Panc1 (cell line): ENCODE data around the gene FNDC4.

Experiments used
- SIN3A ChIP-seq: IDR thresholded peaks from 2 replicates; pipeline ENCODE4 v1.6.1; 2012; ENCODE audit warnings: low read depth, mild to moderate bottlenecking, low read length, moderate library complexity, borderline replicate concordance; ENCODE audit not compliant: insufficient read depth
- TCF7L2 ChIP-seq: IDR thresholded peaks from 2 replicates; pipeline ENCODE4 v1.6.1; 2011; ENCODE audit warnings: mild to moderate bottlenecking, low read depth, low read length, inconsistent platforms
- TF ChIP-seq, protein P1 (sequence below): fragments of 450-650 bp; IDR thresholded peaks from 2 replicates; pipeline ENCODE4 v1.5.1; 2017; ENCODE audit warnings: mild to moderate bottlenecking

DNA sequence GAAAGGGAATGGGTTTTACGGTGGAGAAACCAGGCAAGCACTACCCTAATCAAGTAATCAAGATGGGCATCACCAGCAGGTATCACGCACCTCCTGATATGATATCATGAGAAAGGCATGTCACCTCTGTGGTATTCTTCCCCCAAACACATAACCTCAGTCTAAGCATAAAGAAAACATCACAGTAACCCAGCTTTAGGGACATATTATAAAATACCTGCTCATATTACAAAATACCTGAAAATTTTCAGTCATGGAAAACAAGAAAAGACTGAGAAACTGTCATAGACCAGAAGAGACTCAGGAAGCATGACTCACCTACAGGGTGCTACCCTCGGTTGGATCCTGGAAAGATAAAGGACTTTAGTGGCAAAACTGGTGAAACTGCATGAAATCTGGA is 32.2 kb upstream of the FNDC4 start:
- TF ChIP-seq, protein P1, sequence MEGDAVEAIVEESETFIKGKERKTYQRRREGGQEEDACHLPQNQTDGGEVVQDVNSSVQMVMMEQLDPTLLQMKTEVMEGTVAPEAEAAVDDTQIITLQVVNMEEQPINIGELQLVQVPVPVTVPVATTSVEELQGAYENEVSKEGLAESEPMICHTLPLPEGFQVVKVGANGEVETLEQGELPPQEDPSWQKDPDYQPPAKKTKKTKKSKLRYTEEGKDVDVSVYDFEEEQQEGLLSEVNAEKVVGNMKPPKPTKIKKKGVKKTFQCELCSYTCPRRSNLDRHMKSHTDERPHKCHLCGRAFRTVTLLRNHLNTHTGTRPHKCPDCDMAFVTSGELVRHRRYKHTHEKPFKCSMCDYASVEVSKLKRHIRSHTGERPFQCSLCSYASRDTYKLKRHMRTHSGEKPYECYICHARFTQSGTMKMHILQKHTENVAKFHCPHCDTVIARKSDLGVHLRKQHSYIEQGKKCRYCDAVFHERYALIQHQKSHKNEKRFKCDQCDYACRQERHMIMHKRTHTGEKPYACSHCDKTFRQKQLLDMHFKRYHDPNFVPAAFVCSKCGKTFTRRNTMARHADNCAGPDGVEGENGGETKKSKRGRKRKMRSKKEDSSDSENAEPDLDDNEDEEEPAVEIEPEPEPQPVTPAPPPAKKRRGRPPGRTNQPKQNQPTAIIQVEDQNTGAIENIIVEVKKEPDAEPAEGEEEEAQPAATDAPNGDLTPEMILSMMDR = no peak
- no peak for TF ChIP-seq TCF7L2
- no peak for TF ChIP-seq SIN3A
